8988T (cell line): Measurements from ENCODE around the gene AMH.

ENCODE experiments used
- DNase-seq: peaks from one replicate; pipeline ENCODE4 v3.0.0; 2011

AMH gene

GRCh38 chr19:2221918-2222317 lies 27.2 kb upstream of the AMH start:
- DNase-seq, result no peak

- no peak for DNase-seq
These were observed 25.7 kb upstream of the AMH start for GRCh38 chr19:2223391-2223790.

- no peak for DNase-seq
These were observed 25.2 kb upstream of the AMH start for GRCh38 chr19:2223959-2224358.

GRCh38 chr19:2224754-2225349 lies 24.3 kb upstream of the AMH start:
- DNase-seq, result no peak

- DNase-seq, result no peak
These were observed 23.6 kb upstream of the AMH start for GRCh38 chr19:2225415-2226050.

GRCh38 chr19:2226051-2226839 lies 22.9 kb upstream of the AMH start:
- DNase-seq, result no peak

- DNase-seq, result no peak
These were observed 22.2 kb upstream of the AMH start for GRCh38 chr19:2226840-2227360.

- no peak for DNase-seq
These were observed 21.5 kb upstream of the AMH start for GRCh38 chr19:2227415-2228156.

- DNase-seq, result no peak
These were observed 20.7 kb upstream of the AMH start for GRCh38 chr19:2228157-2229030.

GRCh38 chr19:2229103-2230032 lies 19.8 kb upstream of the AMH start:
- DNase-seq, result no peak

- DNase-seq, result no peak
These were observed 19.0 kb upstream of the AMH start for GRCh38 chr19:2230033-2230531.

GRCh38 chr19:2230807-2231533 lies 18.2 kb upstream of the AMH start:
- no peak for DNase-seq

GRCh38 chr19:2231621-2232221 lies 17.4 kb upstream of the AMH start:
- peak; percentile 74 for DNase-seq

- DNase-seq, result no peak
These were observed 16.6 kb upstream of the AMH start for GRCh38 chr19:2232286-2233151.

GRCh38 chr19:2233601-2234280 lies 15.4 kb upstream of the AMH start:
- DNase-seq, result no peak

GRCh38 chr19:2234996-2235380 lies 14.1 kb upstream of the AMH start:
- DNase-seq, result no peak

GRCh38 chr19:2235381-2236063 lies 13.6 kb upstream of the AMH start:
- no peak for DNase-seq

GRCh38 chr19:2236064-2236313 lies 13.1 kb upstream of the AMH start:
- DNase-seq, result no peak
